ENCODE results near the gene LHX3. TPM values are rescaled to one million over a fixed set of nuclear protein-coding genes. Genes with fewer than 3 reads are reported as not detected.

LHX3 gene
- total and polyA plus RNA-seq, 2 of the 8 experiments (the other 6 are each of a cell fraction or from before 2014, with no cell fraction given) = 0.02 TPM; not detected in 1

DNA sequence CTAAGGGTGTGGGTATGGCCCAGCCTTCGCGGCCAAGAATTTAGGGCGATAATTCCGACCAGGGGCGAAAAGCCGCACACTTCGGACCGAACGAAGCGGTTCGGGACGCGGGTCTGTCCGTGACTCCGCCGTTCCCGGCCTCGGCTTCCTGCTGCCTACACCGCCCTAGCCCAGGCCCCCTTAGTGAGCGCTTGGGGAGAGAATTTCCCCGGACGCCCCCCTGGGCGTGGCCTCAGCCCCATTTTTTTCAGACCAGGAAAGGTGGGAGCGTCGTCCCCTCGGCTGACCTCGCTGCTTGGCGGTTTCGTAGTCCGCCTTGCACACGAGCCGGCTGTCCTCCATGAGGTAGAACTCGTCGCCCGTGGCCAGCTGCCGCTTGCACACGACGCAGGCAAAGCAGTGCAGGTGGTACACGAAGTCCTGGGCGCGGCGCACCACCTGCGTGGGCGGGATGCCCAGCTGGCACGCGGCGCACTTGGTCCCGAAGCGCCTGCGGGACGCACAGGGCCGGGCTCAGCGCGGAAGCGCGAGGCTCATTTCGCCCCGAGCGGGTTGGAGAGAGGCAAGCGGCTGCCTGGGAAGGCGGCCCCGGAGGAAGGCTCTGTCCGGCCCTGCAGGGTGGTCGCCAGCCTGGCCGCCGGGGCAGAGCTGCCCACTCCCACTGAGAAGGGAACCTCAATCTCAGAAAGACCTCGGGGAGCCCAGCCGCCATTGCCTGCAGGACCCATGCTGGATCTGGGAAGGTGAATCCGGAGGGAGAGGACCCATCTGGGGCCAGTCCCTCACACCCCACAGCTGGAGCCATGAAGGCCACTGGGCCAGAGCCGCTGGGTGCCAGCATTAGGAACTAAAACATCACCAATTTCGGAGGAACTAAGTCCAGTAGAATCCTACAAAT is 5.3 kb downstream of the LHX3 start (continued):
- TF ChIP-seq ZNF274 (IDR thresholded peaks at IDR 0.05; ENCODE audit: borderline replicate concordance, extremely low read depth, low read length) (no peak), MAFK (IDR thresholded peaks at IDR 0.05; ENCODE audit: low read depth, low read length) (no peak), KDM5A (IDR thresholded peaks at IDR 0.05; ENCODE audit: low read length) (no peak), CBX8 (IDR thresholded peaks at IDR 0.05; ENCODE audit: borderline replicate concordance, low read depth, low read length) (no peak), CEBPB (IDR thresholded peaks at IDR 0.05; ENCODE audit: low read depth, low read length) (no peak), SIN3A (conservative IDR thresholded peaks at IDR 0.05 in 1 of 2, IDR thresholded peaks at IDR 0.05 in 1 of 2; ENCODE audit: low read depth in 1 of 2, low read length in 2 of 2) (no peak), RNF2 (IDR thresholded peaks at IDR 0.05; ENCODE audit: borderline replicate concordance, low read depth, low read length, missing control alignments, poor library complexity, severe bottlenecking) (peak; percentile 99), KDM4A (IDR thresholded peaks at IDR 0.05; ENCODE audit: low read depth, low read length, severe bottlenecking) (peak; percentile 15), EP300 (IDR thresholded peaks at IDR 0.05; ENCODE audit: borderline replicate concordance in 1 of 2, low read depth in 2 of 2, low read length in 2 of 2) (no peak), TCF12 (IDR thresholded peaks at IDR 0.05; ENCODE audit: low read depth, low read length) (no peak), RBBP5 (IDR thresholded peaks at IDR 0.05; ENCODE audit: borderline replicate concordance, low read depth, low read length) (no peak), NRF1 (IDR thresholded peaks at IDR 0.05; ENCODE audit: low read depth, low read length) (no peak), CTBP2 (IDR thresholded peaks at IDR 0.05; ENCODE audit: borderline replicate concordance, insufficient read depth, insufficient read length, low read length) (peak; percentile 12), SP1 (IDR thresholded peaks at IDR 0.05; ENCODE audit: low read depth, low read length) (no peak), YY1 (IDR thresholded peaks at IDR 0.05; ENCODE audit: low read depth, low read length) (no peak), SUZ12 (IDR thresholded peaks at IDR 0.05; ENCODE audit: low read length) (peak; percentile 98), NANOG (IDR thresholded peaks at IDR 0.05; ENCODE audit: insufficient read depth, low read depth, low read length, poor library complexity, severe bottlenecking) (no peak), SP4 (IDR thresholded peaks at IDR 0.05; ENCODE audit: low read length) (no peak), BCL11A (IDR thresholded peaks at IDR 0.05; ENCODE audit: low read depth in 2 of 2, low read length in 2 of 2) (no peak)
- TF ChIP-seq, protein P1, sequence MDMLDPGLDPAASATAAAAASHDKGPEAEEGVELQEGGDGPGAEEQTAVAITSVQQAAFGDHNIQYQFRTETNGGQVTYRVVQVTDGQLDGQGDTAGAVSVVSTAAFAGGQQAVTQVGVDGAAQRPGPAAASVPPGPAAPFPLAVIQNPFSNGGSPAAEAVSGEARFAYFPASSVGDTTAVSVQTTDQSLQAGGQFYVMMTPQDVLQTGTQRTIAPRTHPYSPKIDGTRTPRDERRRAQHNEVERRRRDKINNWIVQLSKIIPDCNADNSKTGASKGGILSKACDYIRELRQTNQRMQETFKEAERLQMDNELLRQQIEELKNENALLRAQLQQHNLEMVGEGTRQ (IDR thresholded peaks at IDR 0.05; ENCODE audit: low read length) = no peak
- TF ChIP-seq, protein P2, sequence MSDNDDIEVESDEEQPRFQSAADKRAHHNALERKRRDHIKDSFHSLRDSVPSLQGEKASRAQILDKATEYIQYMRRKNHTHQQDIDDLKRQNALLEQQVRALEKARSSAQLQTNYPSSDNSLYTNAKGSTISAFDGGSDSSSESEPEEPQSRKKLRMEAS (IDR thresholded peaks at IDR 0.05) = peak; percentile 81; the same call in 1 of the 2 replicates

All from H1 (cell line).